ENCODE data around the gene ADIPOR2.
"Not testable (repeated sequence)": the region's sequence is repeated elsewhere in the genome, so short reads cannot be mapped to it uniquely, and the experiment has no call there.

ADIPOR2 gene

GRCh38 chr12:1703771-1704722, 13.2 kb downstream of the ADIPOR2 start:
- peaks cover 0 to 4% of the 10 kb centered on the region in 2 donors for H3K4me1 ChIP-seq (ENCODE audit: control insufficient read depth in 2 of 2, insufficient read depth in 2 of 2, low read length in 2 of 2)
- H3K4me3 ChIP-seq (ENCODE audit: low read length in 2 of 2), result no peak overlapping the region
- H3K9ac ChIP-seq (ENCODE audit: low read depth in 1 of 2, low read length in 2 of 2), result no peak overlapping the region
- no peaks in the 10 kb centered on the region for H3K9me3 ChIP-seq (ENCODE audit: control insufficient read depth in 2 of 2, low read length in 2 of 2)
- no peaks in the 10 kb centered on the region for H3K27me3 ChIP-seq (ENCODE audit: control insufficient read depth in 2 of 2, insufficient read depth in 2 of 2, low read length in 2 of 2)
- H3K27ac ChIP-seq (ENCODE audit: low read depth in 2 of 2, low read length in 2 of 2), result no peak overlapping the region
- H3K36me3 ChIP-seq (ENCODE audit: control insufficient read depth in 2 of 2, insufficient read depth in 2 of 2, low read length in 2 of 2), result no peaks in the 10 kb centered on the region

- H3K27ac ChIP-seq (ENCODE audit: low read depth in 2 of 2, low read length in 2 of 2), result no peak overlapping the region
- H3K4me1 ChIP-seq (ENCODE audit: control insufficient read depth in 2 of 2, insufficient read depth in 2 of 2, low read length in 2 of 2), result peaks cover 0 to 4% of the 10 kb centered on the region in 2 donors
- H3K9ac ChIP-seq (ENCODE audit: low read depth in 1 of 2, low read length in 2 of 2), result no peak overlapping the region
- H3K4me3 ChIP-seq (ENCODE audit: low read length in 2 of 2), result no peak overlapping the region
- H3K27me3 ChIP-seq (ENCODE audit: control insufficient read depth in 2 of 2, insufficient read depth in 2 of 2, low read length in 2 of 2), result no peaks in the 10 kb centered on the region
- no peaks in the 10 kb centered on the region for H3K36me3 ChIP-seq (ENCODE audit: control insufficient read depth in 2 of 2, insufficient read depth in 2 of 2, low read length in 2 of 2)
- no peaks in the 10 kb centered on the region for H3K9me3 ChIP-seq (ENCODE audit: control insufficient read depth in 2 of 2, low read length in 2 of 2)
Measured at GRCh38 chr12:1705774-1706631, 15.1 kb downstream of the ADIPOR2 start.

DNA sequence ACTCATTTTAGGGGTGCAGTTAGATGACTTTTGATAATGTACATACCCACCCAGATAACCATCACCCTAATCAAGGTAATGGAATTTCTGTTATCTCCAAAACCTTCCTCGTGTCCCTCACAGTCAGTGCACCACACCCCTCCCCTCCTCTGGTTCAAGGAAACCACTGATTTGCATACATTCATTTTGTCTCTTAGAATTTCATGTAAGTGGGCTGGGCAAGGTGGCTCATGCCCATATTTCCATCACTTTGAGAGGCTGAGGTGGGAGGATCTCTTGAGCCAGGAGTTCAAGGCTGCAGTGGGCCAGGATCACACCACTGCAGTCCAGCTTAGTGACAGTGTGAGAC, 15.7 kb downstream of the ADIPOR2 start:
- Histone ChIP-seq H3K9me3 (ENCODE audit: control insufficient read depth in 2 of 2, low read length in 2 of 2) (no peaks in the 10 kb centered on the region), H3K27me3 (ENCODE audit: control insufficient read depth in 2 of 2, insufficient read depth in 2 of 2, low read length in 2 of 2) (no peaks in the 10 kb centered on the region), H3K4me1 (ENCODE audit: control insufficient read depth in 2 of 2, insufficient read depth in 2 of 2, low read length in 2 of 2) (peaks cover 0 to 4% of the 10 kb centered on the region in 2 donors), H3K4me3 (ENCODE audit: low read length in 2 of 2) (no peak overlapping the region), H3K27ac (ENCODE audit: low read depth in 2 of 2, low read length in 2 of 2) (no peak overlapping the region), H3K36me3 (ENCODE audit: control insufficient read depth in 2 of 2, insufficient read depth in 2 of 2, low read length in 2 of 2) (no peaks in the 10 kb centered on the region), H3K9ac (ENCODE audit: low read depth in 1 of 2, low read length in 2 of 2) (no peak overlapping the region)

- peaks cover 0 to 4% of the 10 kb centered on the region in 2 donors for H3K4me1 ChIP-seq (ENCODE audit: control insufficient read depth in 2 of 2, insufficient read depth in 2 of 2, low read length in 2 of 2)
- no peaks in the 10 kb centered on the region for H3K27me3 ChIP-seq (ENCODE audit: control insufficient read depth in 2 of 2, insufficient read depth in 2 of 2, low read length in 2 of 2)
- no peak overlapping the region for H3K4me3 ChIP-seq (ENCODE audit: low read length in 2 of 2)
- no peaks in the 10 kb centered on the region for H3K36me3 ChIP-seq (ENCODE audit: control insufficient read depth in 2 of 2, insufficient read depth in 2 of 2, low read length in 2 of 2)
- no peak overlapping the region for H3K27ac ChIP-seq (ENCODE audit: low read depth in 2 of 2, low read length in 2 of 2)
- no peaks in the 10 kb centered on the region for H3K9me3 ChIP-seq (ENCODE audit: control insufficient read depth in 2 of 2, low read length in 2 of 2)
- no peak overlapping the region for H3K9ac ChIP-seq (ENCODE audit: low read depth in 1 of 2, low read length in 2 of 2)
Measured at GRCh38 chr12:1707051-1707450, 16.2 kb downstream of the ADIPOR2 start.

- not testable (repeated sequence) for H3K9ac ChIP-seq (ENCODE audit: low read depth in 1 of 2, low read length in 2 of 2); H3K27me3 ChIP-seq (ENCODE audit: control insufficient read depth in 2 of 2, insufficient read depth in 2 of 2, low read length in 2 of 2); H3K36me3 ChIP-seq (ENCODE audit: control insufficient read depth in 2 of 2, insufficient read depth in 2 of 2, low read length in 2 of 2); H3K27ac ChIP-seq (ENCODE audit: low read depth in 2 of 2, low read length in 2 of 2); H3K4me3 ChIP-seq (ENCODE audit: low read length in 2 of 2); H3K4me1 ChIP-seq (ENCODE audit: control insufficient read depth in 2 of 2, insufficient read depth in 2 of 2, low read length in 2 of 2); H3K9me3 ChIP-seq (ENCODE audit: control insufficient read depth in 2 of 2, low read length in 2 of 2)
Measured at GRCh38 chr12:1709968-1710367, 19.1 kb downstream of the ADIPOR2 start.

GRCh38 chr12:1710870-1711269, 20.0 kb downstream of the ADIPOR2 start:
- H3K4me1 ChIP-seq (ENCODE audit: control insufficient read depth in 2 of 2, insufficient read depth in 2 of 2, low read length in 2 of 2), result not testable (repeated sequence)

DNA sequence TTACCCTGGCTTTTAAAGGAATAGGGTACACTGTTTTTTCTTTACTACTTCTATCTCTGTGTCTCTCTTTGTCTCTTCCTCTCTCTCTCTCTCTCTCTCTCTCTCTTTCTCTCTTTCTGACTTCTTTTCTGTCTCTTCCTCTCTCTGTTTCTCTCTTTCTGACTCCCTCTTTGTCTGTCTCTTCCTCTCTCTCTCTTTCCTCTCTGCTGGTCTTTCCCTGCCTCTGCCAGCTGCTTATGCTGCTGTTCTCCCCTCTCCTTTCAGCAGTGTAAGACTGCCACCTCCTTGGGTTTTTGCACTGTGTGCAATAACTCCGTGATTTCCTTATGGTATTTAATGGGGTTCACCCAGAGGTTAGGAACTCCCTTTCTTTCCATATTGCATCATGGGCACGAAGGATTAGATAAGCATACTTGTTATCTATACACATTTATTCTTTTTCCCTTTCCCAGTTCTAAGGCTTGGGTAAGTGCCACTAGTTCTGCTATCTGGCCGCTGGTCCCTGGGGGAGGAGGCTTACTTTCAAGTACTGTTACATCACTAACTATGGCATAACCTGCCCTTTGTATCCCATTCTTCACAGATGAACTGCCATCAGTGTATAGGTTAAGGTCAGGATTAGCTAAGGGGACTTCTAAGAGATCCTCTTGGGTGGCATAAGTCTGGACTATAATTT, 20.8 kb downstream of the ADIPOR2 start:
- H3K9ac ChIP-seq (ENCODE audit: low read depth in 1 of 2, low read length in 2 of 2); H3K9me3 ChIP-seq (ENCODE audit: control insufficient read depth in 2 of 2, low read length in 2 of 2); H3K4me3 ChIP-seq (ENCODE audit: low read length in 2 of 2); H3K27ac ChIP-seq (ENCODE audit: low read depth in 2 of 2, low read length in 2 of 2); H3K36me3 ChIP-seq (ENCODE audit: control insufficient read depth in 2 of 2, insufficient read depth in 2 of 2, low read length in 2 of 2); H3K4me1 ChIP-seq (ENCODE audit: control insufficient read depth in 2 of 2, insufficient read depth in 2 of 2, low read length in 2 of 2); H3K27me3 ChIP-seq (ENCODE audit: control insufficient read depth in 2 of 2, insufficient read depth in 2 of 2, low read length in 2 of 2): not testable (repeated sequence)

More at GRCh38 chr12:1710870-1711269, 20.0 kb downstream of the ADIPOR2 start:
- not testable (repeated sequence) for H3K27ac ChIP-seq (ENCODE audit: low read depth in 2 of 2, low read length in 2 of 2); H3K4me3 ChIP-seq (ENCODE audit: low read length in 2 of 2); H3K9ac ChIP-seq (ENCODE audit: low read depth in 1 of 2, low read length in 2 of 2); H3K27me3 ChIP-seq (ENCODE audit: control insufficient read depth in 2 of 2, insufficient read depth in 2 of 2, low read length in 2 of 2); H3K36me3 ChIP-seq (ENCODE audit: control insufficient read depth in 2 of 2, insufficient read depth in 2 of 2, low read length in 2 of 2); H3K9me3 ChIP-seq (ENCODE audit: control insufficient read depth in 2 of 2, low read length in 2 of 2)

- H3K4me3 ChIP-seq (ENCODE audit: low read length in 2 of 2); H3K36me3 ChIP-seq (ENCODE audit: control insufficient read depth in 2 of 2, insufficient read depth in 2 of 2, low read length in 2 of 2); H3K9ac ChIP-seq (ENCODE audit: low read depth in 1 of 2, low read length in 2 of 2); H3K4me1 ChIP-seq (ENCODE audit: control insufficient read depth in 2 of 2, insufficient read depth in 2 of 2, low read length in 2 of 2); H3K27ac ChIP-seq (ENCODE audit: low read depth in 2 of 2, low read length in 2 of 2); H3K27me3 ChIP-seq (ENCODE audit: control insufficient read depth in 2 of 2, insufficient read depth in 2 of 2, low read length in 2 of 2); H3K9me3 ChIP-seq (ENCODE audit: control insufficient read depth in 2 of 2, low read length in 2 of 2): not testable (repeated sequence)
Measured at GRCh38 chr12:1712305-1712704, 21.4 kb downstream of the ADIPOR2 start.

GRCh38 chr12:1712852-1713251, 22.0 kb downstream of the ADIPOR2 start:
- not testable (repeated sequence) for H3K27ac ChIP-seq (ENCODE audit: low read depth in 2 of 2, low read length in 2 of 2); H3K4me3 ChIP-seq (ENCODE audit: low read length in 2 of 2)

More at GRCh38 chr12:1712852-1713251, 22.0 kb downstream of the ADIPOR2 start:
- H3K36me3 ChIP-seq (ENCODE audit: control insufficient read depth in 2 of 2, insufficient read depth in 2 of 2, low read length in 2 of 2); H3K4me1 ChIP-seq (ENCODE audit: control insufficient read depth in 2 of 2, insufficient read depth in 2 of 2, low read length in 2 of 2); H3K27me3 ChIP-seq (ENCODE audit: control insufficient read depth in 2 of 2, insufficient read depth in 2 of 2, low read length in 2 of 2); H3K9ac ChIP-seq (ENCODE audit: low read depth in 1 of 2, low read length in 2 of 2); H3K9me3 ChIP-seq (ENCODE audit: control insufficient read depth in 2 of 2, low read length in 2 of 2): not testable (repeated sequence)
